ENCODE measurements around the gene FRS2. TPM values are rescaled to one million over a fixed set of nuclear protein-coding genes. Genes with fewer than 3 reads are reported as not detected.

Gene FRS2
- total and polyA plus RNA-seq, 10 donors: 3.4 to 51.7 (median 26.5) TPM

DNA sequence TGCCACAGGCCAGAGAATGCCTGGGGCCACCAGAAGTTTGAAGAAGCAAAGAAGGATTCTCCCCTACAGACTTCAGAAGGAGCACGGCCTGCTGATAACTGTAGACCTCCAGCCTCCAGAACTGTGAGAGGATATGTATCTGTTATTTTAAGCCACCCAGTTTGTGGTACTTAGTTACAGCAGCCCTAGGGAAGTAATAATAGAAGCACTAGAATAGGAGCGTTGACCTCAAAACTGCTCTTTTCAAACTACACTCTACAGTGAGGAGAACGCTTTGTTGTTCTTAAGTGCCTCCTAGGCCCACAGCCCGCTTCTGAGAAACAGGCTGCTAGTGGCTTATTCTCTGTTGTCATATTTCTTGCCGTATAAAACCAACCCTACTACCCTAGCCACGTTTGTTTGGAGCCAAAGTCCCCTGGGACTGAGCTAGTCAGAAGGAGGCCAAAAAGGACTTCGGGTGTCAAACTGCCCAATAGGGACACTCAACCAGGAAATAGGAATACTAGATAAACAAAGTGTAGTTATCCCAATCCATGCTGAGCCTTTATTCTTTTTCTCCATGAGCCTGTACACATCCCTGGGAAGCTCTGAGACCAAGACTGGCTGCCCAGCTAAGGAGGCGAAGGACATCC, 38.5 kb upstream of the FRS2 start:
- no peak overlapping the region for H3K27ac ChIP-seq
- 67 to 92% (median 88%) methylated on average over 8 of the region's 8 CpGs for WGBS, 5 donors
- no peaks in the 10 kb centered on the region for H3K4me1 ChIP-seq
- H3K4me3 ChIP-seq: no peak overlapping the region
- no peak for DNase-seq
- no peaks in the 10 kb centered on the region for H3K36me3 ChIP-seq
- intact Hi-C loops (cut with DNase I; ENCODE audit: low total_unique reads): no loop called here
- TF ChIP-seq, protein P1, sequence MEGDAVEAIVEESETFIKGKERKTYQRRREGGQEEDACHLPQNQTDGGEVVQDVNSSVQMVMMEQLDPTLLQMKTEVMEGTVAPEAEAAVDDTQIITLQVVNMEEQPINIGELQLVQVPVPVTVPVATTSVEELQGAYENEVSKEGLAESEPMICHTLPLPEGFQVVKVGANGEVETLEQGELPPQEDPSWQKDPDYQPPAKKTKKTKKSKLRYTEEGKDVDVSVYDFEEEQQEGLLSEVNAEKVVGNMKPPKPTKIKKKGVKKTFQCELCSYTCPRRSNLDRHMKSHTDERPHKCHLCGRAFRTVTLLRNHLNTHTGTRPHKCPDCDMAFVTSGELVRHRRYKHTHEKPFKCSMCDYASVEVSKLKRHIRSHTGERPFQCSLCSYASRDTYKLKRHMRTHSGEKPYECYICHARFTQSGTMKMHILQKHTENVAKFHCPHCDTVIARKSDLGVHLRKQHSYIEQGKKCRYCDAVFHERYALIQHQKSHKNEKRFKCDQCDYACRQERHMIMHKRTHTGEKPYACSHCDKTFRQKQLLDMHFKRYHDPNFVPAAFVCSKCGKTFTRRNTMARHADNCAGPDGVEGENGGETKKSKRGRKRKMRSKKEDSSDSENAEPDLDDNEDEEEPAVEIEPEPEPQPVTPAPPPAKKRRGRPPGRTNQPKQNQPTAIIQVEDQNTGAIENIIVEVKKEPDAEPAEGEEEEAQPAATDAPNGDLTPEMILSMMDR (IDR thresholded peaks at IDR 0.05 in 8 of 11, conservative IDR thresholded peaks at IDR 0.05 in 3 of 11): no peak
- TF ChIP-seq POLR2A (IDR thresholded peaks at IDR 0.05): no peak
- no peak for TF ChIP-seq POLR2AphosphoS5 (IDR thresholded peaks at IDR 0.05)
- H3K27me3 ChIP-seq (replicated peaks in 1 of 7): no peaks in the 10 kb centered on the region
- no peaks in the 10 kb centered on the region for H3K9me3 ChIP-seq

DNA sequence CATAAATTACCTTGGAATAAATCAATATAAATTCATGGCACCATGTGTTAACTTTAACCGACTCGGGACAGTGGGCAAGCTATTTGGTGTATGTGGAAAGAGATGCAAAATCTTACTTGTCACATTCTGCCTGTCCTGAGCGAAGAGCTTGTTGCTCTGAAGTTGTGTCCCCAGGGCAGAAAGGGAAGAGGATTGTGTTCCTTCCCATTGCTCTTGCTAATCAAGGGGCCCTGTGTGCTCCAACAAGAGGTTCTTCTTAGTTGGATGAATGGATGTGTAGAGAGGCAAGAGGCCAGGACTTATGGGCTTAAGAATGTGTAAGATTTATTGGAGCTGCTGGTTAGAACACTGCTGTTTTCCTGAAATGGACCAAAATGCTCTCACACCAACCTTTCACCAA, 36.5 kb upstream of the FRS2 start:
- H3K36me3 ChIP-seq: no peaks in the 10 kb centered on the region
- H3K4me1 ChIP-seq: no peaks in the 10 kb centered on the region
- intact Hi-C loops (cut with DNase I; ENCODE audit: low total_unique reads): no loop called here
- H3K27ac ChIP-seq: no peak overlapping the region
- no peaks in the 10 kb centered on the region for H3K9me3 ChIP-seq
- 86 to 99% (median 95%) methylated on average over 3 of the region's 3 CpGs for WGBS, 5 donors
- TF ChIP-seq POLR2AphosphoS5 (IDR thresholded peaks at IDR 0.05): no peak
- TF ChIP-seq POLR2A (IDR thresholded peaks at IDR 0.05): no peak
- TF ChIP-seq, protein P1 (IDR thresholded peaks at IDR 0.05 in 8 of 11, conservative IDR thresholded peaks at IDR 0.05 in 3 of 11): no peak
- no peak for DNase-seq
- no peak overlapping the region for H3K4me3 ChIP-seq
- no peaks in the 10 kb centered on the region for H3K27me3 ChIP-seq (replicated peaks in 1 of 7)

DNA sequence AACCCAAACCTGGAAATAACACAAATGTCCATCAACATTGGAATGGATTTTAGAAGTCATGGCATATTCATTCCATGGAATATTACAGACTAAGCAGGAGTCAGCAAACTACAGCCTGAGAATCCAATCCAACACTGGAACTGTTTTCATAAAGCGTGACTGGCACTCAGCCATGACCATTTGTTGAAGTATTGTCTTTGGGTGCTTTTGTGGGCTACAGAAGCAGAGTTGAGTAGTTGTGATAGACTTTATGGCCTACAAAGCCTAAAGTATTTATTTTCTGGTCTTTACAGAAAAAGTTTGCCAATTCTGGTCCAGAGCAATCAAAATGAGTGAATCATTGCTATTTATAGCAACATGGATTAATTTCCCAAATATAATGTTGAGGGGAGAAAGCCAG, 34.5 kb upstream of the FRS2 start:
- Histone ChIP-seq H3K4me3 (no peak overlapping the region), H3K36me3 (no peaks in the 10 kb centered on the region), H3K9me3 (no peaks in the 10 kb centered on the region), H3K4me1 (no peaks in the 10 kb centered on the region), H3K27ac (no peak overlapping the region), H3K27me3 (replicated peaks in 1 of 7) (no peaks in the 10 kb centered on the region)
- WGBS, 5 donors: 56 to 92% (median 88%) methylated on average over 1 of the region's 1 CpG
- no peak for DNase-seq
- TF ChIP-seq POLR2AphosphoS5 (IDR thresholded peaks at IDR 0.05) (no peak), POLR2A (IDR thresholded peaks at IDR 0.05) (no peak)
- TF ChIP-seq, protein P1 (IDR thresholded peaks at IDR 0.05 in 8 of 11, conservative IDR thresholded peaks at IDR 0.05 in 3 of 11): no peak
- intact Hi-C loops (cut with DNase I; ENCODE audit: low total_unique reads): no loop called here

DNA sequence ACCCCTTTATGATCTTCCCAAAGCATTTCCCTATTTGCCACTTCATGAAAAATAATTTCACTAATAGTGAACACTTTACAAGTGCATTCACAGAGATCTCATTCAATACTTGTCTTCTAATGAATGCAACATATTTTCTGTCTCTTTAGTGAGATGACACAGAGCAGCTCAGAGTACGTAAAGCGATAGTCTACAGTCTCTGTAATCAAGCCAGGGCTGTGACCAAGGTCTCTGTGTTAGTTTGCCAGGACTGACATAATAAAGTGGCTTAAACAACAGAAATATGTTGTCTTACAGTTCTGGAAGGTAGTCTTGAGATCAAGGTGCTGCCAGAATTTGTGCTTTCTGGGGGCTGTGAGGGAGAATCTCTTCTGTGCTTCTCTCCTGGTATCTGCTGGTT, 33.1 kb upstream of the FRS2 start:
- WGBS, 5 donors: 66 to 95% (median 93%) methylated on average over 2 of the region's 2 CpGs
- H3K4me3 ChIP-seq: no peak overlapping the region
- H3K4me1 ChIP-seq: no peaks in the 10 kb centered on the region
- H3K36me3 ChIP-seq: no peaks in the 10 kb centered on the region
- TF ChIP-seq POLR2AphosphoS5 (IDR thresholded peaks at IDR 0.05) (no peak), POLR2A (IDR thresholded peaks at IDR 0.05) (no peak)
- TF ChIP-seq, protein P1 (IDR thresholded peaks at IDR 0.05 in 8 of 11, conservative IDR thresholded peaks at IDR 0.05 in 3 of 11): no peak
- intact Hi-C loops (cut with DNase I; ENCODE audit: low total_unique reads): no loop called here
- H3K9me3 ChIP-seq: no peaks in the 10 kb centered on the region
- no peaks in the 10 kb centered on the region for H3K27me3 ChIP-seq (replicated peaks in 1 of 7)
- DNase-seq: no peak
- H3K27ac ChIP-seq: no peak overlapping the region

Data from spleen (tissue), 11 donors.